HG02571 (cell line): ENCODE data around the gene MTERF2.
A peak's percentile ranks its signal among the peaks of the same experiment; 100 is the strongest.
"Not testable (repeated sequence)": the region's sequence is repeated elsewhere in the genome, so short reads cannot be mapped to it uniquely, and the experiment has no call there.

Experiments used
- ATAC-seq: cut with Tn5 transposase; IDR thresholded peaks from one replicate; pipeline ENCODE4 v1.9.1; 2021; ENCODE audit warnings: mild to moderate bottlenecking, moderate library complexity; ENCODE audit not compliant: unreplicated experiment

Gene MTERF2, protein sequence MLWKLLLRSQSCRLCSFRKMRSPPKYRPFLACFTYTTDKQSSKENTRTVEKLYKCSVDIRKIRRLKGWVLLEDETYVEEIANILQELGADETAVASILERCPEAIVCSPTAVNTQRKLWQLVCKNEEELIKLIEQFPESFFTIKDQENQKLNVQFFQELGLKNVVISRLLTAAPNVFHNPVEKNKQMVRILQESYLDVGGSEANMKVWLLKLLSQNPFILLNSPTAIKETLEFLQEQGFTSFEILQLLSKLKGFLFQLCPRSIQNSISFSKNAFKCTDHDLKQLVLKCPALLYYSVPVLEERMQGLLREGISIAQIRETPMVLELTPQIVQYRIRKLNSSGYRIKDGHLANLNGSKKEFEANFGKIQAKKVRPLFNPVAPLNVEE

DNA sequence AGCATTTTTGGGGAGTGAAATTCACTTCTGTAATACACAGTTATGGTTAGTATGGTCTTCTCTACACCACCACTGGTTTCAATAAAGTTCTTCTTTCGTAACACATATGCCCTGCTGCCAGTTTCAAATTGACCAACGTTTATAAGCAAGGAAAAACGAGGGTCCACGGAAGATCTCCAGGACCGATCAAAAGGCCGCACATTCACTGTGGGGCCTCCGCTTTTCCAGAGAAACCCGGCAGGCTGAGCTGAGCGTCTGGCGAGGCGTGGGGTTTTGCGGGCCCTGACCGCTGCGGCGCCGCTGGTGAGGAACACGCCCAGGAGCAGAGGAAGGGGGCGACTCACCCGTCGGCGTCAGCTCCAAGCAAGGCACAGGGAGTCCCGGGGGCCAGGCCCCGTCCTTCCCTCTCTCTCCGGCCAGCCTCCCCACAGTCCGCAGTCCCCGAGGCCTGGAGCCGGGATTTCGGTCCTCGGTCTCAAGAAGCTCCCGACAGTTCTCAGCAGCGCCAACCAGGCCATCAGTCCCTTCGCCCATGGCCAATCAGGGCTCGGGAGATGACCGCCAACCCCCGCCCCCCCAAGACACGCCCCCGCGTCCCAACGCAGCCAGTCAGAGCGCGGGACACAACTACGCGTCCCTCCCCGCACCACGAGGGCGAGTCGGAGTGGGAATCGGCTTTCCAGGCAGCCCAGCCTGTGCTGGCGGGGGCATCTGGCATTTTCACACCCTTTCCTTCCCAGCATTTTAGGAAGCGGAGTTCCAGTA lies at the start of gene MTERF2:
Gene MTERF2 (minus strand): TSS at position 522 of the 765 bp plus-strand sequence. CDS start 8,432 bp downstream, outside the sequence.
- peak; percentile 95 for ATAC-seq

DNA sequence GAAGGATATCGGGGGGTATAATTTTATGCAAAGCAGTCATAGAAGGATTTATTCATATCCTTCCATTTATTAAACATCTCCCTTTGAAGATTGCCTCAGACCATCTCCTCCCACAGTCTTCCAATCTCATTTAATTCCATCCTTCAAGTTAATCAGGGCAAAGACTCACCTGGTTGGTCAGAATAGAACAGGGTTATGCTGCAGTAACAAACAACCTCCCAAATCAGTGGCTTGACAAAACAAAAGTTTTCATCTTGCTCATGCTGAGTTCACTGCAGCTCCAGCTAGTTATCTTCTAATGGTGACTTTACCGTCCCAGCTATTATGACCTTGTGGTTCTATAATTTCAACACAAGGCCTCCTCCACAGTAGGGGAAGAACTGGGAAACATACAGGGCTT lies 48.8 kb upstream of the MTERF2 start:
- no peak for ATAC-seq

DNA sequence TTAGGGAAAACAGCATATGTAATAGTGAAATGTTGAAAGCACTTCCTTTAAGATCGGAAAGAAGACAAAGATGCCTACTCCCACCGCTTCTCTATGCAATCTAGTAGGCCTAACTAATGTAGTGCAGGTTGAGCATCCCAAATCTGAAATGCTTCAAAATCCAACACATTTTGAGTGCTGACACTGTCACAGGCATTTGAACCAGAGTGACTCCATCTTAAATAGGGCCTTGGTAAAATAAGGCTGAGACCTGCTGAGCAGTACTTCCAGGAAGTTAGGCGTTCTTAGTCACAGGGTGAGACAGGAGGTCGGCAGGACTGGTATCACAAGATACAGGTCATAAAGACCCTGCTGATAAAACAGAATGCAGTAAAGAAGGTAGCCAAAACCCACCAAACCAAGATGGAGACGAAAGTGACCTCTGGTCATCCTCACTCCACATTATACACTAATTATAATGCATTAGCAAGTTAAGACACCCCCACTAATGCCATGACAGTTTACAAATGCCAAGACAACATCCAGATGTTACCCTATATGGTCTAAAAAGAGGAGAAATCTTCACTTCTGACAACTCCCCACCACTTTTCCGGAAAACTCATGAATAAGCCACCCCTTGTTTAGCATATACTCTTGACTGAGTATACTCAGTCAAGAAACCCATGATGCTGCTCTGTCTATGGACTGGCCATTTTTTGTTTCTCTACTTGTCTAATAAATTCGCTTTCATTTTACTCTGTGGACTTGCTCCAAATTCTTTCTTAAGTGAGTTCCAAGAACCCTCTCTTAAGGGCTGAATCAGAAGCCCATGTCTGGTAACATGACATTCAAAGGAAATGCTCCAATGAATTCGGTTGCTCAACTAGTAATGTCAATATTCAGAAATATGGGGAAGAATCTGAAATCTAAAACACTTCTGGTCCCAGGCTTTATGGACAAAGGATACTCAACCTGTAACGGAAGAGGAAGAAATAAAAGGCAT lies 47.1 kb upstream of the MTERF2 start:
- ATAC-seq, result no peak

DNA sequence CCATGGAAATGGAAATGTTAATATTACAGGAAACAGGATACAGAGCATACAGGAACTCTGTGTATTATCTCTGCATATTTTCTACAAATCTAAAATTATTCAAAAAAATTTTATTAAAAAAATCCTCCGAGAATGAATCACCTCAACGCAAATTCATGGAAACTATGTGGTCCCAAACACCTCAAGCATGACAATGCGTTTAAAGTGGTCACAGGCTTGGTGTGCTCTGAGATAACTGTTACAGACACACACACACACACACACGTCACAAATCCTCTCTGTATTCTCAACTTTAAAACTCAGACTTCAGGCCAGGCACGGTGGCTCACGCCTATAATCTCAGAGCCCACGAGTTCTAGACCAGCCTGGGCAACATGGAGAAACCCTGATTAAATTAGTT lies 45.3 kb upstream of the MTERF2 start:
- ATAC-seq, result no peak

DNA sequence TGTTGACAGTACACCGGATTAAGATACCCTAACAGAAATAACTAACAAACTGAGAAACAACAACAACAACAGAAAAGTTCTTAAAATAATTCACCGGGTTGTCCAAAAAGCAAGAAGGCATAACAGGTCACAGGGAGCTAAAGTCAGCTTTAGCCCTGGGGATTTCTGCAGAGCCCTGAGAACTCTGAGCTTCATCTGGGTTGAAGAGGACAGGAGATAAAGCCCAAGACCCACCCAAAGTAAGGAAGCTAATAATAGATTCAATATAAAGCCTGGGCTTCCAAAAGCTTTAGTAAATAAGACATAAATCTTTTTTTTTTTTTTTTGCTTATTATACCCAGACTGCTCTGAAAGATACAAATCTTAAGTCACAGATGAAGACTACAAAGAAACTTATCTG lies 44.1 kb upstream of the MTERF2 start:
- ATAC-seq, result no peak

DNA sequence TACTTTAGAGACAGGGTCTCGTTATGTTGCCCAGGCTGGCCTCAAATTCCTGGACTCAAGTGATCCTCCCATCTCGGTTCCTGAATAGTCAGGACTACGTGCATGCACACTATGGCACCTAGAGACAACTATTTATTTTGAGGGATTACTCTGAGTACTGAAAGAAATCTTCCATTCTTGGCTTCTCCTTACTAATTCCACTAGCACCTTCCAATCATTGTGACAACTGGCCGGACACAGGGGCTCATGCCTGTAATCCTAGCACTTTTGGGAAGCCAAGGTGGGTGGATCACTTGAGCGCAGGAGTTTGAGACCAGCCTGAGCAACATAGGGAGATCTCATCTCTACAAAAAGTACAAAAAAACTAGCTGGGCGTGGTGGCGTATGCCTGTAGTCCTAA lies 42.1 kb upstream of the MTERF2 start:
- ATAC-seq, result no peak

DNA sequence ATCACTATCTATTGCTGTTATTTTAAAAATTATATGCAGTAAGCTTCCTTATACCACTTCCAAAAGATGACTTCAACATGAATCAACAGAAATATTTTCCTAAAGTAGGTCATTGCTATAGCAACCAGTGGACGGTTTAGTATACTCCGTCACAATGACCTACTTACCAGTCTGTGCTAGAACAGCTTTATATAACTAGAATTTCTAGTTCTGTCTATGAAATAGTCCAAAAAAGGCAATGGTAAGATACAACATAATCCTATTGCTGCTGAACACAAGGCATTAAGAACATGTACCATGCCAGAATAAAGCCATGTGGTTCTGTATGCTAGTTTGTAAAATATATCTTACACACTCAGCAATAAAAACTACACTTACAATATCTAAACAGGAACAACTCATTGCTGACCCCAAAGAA lies 40.7 kb upstream of the MTERF2 start:
- ATAC-seq, result no peak

DNA sequence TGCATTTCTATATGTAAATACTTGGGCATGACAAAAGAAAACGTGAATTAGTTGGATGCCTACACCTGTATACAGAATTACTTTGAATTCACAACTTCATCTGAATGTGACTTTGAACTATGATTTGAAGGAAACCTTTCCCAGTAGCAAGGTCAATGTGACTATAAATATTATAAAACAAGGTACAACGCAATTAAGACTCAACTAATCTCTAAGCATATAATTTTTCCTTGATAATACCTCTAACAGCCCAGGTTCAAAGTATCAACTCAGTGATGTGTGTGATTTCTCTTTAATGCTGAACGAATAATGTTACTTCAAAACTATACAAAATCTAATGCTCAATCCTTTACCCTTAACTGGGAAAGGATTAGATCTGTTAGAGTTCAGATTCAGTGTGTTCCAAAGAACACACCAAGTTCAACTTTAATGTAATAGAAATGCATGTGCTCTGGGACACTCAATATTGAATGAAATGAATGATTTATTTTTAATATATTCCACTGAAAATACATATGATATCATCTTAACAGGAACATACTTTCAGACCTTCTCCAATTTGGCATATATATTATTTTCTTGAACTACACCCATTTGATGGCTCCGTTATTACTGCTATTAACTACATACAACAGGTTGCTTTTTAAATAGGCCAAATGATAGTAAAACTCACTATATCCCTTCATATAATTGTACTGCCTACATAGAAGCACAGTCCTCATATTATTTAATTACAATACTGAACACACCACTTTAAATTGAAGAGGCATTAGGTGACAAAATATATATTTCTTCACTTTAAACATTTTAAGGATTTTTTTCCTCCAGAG lies 40.1 kb upstream of the MTERF2 start:
- no peak for ATAC-seq

DNA sequence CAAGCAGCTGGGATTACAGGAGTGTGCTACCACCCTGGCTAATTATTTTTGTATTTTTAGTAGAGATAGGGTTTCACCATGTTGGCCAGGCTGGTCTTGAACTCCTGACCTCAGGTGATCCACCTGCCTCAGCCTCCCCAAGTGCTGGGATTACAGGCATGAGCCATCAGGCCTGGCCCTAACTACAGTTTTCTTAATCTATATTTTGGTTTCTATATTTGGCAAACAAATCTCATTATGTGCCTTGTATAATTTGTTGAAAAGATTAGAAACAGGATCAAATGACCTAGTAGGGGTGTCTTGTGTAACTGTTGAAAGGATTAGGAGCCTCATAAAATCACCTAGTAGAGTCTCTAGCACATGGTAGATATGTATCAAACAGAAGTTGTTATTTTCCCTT lies 39.4 kb upstream of the MTERF2 start:
- ATAC-seq, result not testable (repeated sequence)

DNA sequence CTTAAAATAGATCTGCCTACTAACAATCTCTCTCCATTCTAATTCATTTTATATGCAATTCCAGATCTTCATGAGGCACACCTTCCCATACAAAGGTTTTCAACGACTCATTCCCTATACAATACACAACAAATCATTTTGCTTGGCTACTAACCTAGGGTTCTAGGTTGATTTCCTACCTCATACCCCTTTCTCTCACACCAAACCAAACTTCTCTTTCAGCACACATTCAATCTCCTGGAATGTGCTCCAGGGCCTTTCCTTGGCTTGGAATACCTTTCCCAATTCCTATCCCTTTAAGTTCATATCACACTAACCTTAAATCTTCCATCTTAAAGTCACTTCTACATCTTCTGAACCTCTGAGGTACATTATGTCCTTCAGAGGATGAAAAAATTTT lies 38.7 kb upstream of the MTERF2 start:
- ATAC-seq, result no peak

DNA sequence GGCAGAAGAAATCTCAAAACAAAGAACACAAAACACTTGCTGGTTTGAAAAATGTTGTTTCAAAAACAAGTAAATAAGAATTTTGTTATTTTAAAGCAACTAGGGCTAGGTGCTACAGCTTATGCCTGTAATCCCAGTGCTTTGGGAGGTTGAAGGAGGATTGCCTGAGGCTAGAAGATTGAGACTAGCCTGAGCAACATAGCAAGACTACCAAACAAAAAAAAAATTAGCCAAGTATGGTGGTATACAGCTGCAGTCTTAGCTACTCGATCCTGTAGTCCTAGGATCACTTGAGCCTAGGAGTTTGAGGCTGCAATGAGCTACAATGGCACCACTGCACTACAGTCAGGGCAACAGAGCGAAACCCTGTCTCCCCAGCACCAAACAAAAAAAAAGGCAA lies 32.6 kb upstream of the MTERF2 start:
- ATAC-seq, result no peak

DNA sequence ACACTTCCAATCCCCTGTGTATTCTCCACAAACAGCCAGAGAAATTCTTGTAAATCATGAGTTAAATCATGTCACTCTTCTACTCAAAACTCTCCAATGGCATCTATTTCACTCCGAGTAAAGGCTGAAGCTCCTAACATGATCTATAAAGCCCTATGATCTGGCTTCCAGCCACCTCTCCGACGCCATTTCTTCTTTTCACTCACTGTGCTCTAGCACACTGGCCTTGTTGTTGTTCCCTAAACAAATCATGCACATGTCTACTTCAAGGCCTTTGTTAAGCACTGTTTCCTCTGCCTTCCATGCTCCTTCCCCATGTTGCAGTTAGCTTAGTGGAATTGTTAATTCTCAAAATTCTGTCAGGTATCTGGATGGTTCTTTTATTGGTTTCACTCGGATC lies 30.1 kb upstream of the MTERF2 start:
- ATAC-seq, result no peak

DNA sequence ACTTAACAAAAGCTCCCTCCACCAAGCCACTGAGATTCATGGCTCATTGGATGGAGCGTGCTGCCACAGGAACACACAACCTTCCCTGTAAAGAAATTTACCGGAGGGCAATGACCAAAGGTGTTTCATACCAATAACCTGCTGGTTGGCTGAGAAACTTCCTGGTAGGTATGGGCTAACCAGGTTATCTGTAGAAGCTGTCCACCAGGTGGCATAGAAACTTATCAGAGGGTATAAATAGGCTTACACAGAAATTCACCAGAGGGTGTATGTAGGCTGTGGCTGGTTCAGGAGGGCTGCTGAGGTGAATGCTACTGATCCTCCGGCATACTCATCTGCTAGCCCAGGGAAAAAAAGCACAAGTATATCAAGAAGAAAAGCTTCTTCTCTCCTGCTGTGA lies 27.1 kb upstream of the MTERF2 start:
- no peak for ATAC-seq

DNA sequence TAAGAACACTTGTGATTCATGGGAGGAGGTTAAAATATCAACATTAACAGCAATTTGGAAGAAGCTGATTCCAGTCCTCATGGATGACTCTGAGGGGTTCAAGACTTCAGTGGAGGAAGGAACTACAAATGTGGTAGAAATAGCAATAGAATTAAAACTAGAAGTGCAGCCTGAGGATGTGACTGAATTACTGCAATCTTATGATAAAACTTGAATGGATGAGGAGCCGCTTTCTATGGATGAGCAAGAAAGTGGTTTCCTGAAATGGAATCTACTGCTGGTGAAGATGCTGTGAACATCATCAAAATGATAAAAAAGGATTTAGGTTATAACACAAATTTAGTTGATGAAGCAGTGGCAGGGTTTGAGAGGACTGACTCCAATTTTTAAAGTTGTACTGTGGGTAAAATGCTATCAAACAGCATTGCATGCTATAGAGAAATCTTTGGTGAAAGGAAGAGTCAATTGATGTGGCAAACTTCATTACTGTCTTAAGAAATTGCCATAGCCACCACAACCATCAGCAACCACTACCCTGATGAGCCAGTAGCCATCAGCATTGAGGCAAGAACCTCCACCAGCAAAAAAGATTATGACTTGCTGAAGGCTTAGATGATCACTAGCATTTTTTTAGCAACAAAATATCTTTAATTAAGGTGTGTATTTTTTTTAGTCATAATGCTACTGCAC lies 25.9 kb upstream of the MTERF2 start:
- ATAC-seq, result no peak

DNA sequence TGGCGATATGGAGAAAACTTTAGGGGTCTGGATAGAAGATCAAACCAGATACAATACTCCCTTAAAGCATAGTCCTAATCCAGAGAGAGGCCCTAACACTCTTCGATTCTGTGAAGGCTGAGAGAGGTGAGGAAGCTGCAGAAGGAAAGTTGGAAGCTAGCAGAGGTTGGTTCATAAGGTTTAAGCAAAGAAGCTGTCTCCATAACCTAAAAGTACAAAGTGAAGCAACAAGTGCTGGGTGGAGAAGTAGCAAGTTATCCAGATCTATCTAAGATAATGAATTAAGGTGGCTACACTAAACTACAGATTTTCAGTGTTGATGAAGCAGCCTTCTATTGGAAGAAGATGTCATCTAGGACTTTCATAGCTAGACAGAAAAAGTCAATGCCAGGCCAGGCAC lies 24.6 kb upstream of the MTERF2 start:
- ATAC-seq, result no peak

DNA sequence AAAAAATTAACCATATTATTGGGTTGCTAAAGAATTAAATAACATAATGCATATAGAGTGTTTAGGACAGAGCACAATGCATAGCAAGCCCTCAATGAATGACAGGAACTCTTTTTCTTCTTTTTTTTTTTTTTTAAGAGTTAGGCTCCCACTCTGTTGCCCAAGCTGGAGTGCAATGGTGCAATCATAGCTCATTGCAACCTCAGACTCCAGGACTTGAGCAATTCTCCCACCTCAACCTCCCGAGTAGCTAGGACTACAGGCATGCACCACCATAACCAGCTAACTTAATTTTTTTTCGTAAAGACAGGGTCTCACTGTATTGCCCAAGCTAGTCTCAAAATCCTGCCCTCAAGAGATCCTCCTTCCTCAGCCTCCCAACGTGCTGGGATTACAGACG lies 20.5 kb upstream of the MTERF2 start:
- no peak for ATAC-seq

DNA sequence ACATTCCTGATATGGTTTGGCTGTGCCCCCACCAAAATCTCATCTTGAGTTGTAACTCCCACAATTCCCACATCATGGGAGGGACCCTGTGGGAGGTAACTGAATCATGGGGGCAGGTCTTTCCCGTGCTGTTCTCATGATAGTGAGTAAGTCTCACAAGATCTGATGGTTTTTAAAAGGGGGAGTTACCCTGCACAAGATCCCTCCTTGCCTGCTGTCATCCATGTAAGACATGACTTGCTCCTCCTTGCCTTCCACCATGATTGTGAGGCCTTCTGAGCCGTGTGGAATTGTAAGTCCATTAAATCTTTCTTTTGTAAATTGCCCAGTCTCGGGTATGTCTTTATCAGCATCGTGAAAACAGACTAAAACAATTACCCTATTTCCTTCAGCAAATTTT lies 15.7 kb upstream of the MTERF2 start:
- not testable (repeated sequence) for ATAC-seq

DNA sequence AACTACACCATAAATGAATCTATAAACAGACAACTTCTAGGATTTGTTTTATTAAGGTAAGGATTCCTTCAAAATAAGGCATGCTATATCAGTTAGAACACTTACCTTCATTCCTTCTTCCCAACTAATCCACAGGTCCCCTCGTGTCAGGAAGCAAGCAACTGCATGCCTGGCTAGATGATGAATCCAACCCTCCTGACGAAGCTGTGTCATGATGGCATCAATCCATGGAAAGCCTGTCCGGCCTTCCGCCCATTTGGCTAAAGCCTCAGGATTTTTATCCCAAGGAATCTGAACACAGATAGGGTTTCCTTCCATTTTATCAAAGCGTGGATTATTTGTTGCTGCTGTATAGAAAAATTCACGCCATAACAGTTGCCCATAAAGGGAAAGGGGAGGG lies 12.5 kb upstream of the MTERF2 start:
- ATAC-seq, result no peak

DNA sequence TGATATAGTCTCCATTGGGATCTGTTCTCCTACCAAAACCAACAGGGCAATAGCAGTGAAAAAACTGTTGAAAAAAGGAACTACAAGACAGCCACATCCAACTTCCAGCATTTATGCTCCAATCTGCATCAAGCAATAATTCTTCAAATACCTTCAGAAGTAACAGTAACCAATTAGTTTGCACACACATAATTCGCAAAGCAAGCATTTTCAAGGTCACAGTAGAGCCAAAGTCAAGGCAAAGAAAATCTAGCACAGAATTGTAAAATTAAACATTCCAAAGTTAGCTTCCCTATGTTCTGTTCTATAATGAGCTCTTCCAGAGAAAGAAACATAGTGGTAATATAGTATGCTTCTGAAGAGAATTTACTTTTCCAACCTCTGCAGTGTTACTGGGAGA lies 11.0 kb upstream of the MTERF2 start:
- no peak for ATAC-seq

DNA sequence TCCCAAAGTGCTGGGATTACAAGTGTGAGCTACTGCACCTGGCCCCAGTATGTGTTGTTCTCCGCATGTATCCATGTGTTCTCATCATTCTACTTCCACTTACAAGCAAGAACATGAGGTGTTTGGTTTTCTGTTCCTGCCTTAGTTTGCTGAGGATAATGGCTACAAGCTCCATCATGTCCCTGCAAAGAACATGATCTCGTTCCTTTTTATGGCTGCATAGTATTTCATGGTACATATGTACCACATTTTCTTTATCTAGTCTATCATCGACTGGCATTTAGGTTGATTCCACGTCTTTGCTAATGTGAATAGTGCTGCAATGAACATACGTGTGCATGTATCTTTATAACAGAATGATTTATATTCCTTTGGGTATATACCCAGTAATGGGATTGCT lies 9.2 kb upstream of the MTERF2 start:
- ATAC-seq, result not testable (repeated sequence)
